HG03060 (cell line): Measurements from ENCODE around the gene EXOC6B.
"Not testable (repeated sequence)": the region's sequence is repeated elsewhere in the genome, so short reads cannot be mapped to it uniquely, and the experiment has no call there.

ENCODE experiments used
- ATAC-seq: cut with Tn5 transposase; IDR thresholded peaks from one replicate; pipeline ENCODE4 v1.9.1; 2021; ENCODE audit warnings: low read depth, moderate number of reproducible peaks; ENCODE audit not compliant: unreplicated experiment

EXOC6B gene

DNA sequence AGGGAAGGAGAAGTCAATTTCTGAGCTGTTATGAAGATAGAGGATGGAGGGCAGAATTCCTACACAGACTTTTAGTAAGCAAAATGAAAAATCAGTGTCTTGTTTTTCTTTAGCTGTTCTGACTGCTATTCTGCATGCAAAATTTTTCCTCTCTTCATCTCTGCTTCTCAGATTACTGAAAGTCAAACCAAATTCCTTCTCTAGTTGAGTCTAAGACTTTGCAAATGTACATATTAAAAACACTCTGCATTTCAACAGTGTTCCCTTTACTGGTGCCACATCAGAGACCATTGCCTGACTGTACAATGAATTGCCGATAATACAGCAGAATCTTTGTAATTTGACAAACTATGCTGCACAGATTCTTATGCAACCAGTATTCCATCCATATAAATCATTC, 198.8 kb downstream of the EXOC6B start:
- no peak for ATAC-seq

DNA sequence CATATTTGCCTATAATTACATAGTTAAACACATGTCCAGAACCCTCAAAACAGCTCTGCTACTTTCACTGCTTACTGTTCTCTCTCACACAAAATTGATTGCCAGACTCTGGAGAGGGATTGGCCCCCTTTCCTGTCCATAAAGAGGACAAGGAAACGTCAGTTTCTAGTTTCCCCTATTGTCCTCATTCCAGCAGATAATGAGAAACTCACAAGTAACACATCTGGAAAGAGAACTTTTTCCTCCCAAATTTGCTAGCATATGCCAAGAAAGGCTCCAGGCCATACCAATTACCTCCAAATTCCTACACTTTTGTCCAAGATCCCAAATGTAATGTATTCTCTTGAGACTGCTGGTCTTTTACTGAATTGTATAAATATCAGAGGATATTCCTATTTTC, 200.5 kb downstream of the EXOC6B start:
- no peak for ATAC-seq

DNA sequence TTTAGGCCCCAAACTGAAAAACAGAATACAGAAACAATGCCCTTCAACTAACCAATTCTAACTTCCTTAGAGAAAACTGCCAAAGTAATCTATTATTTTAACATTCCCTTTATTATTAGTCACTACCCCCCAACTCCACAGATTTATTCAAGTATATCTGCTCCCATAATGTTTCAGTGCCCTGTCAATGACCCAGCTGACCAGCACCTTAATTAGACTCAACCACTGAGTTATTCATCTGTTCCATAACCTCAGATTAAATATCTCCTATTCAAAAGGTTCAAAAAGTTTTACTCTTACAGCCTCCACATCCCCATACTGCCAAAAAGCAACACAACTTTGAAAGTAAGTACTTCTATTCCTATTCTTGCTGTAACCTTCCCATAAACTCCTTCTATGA, 202.4 kb downstream of the EXOC6B start:
- ATAC-seq: no peak

DNA sequence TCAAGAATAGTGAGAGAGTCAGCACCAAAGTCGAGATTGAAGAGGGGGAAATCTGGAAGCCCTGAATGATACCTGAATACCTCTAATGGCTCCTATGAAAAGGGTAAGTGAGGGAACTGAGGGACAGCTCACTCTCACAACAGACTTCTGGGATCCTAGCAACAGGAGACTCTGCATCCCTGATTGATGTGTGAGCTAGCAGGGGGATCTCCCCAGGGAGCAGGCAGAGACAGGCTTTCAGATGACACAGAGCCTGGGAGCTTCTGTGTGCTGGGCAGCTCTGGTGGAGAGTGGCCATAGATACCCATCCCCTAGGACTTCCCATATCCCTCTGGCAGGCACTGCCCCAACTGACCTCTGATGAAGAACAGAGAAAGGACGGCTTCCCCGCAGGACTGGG, 206.2 kb downstream of the EXOC6B start:
- no peak for ATAC-seq

DNA sequence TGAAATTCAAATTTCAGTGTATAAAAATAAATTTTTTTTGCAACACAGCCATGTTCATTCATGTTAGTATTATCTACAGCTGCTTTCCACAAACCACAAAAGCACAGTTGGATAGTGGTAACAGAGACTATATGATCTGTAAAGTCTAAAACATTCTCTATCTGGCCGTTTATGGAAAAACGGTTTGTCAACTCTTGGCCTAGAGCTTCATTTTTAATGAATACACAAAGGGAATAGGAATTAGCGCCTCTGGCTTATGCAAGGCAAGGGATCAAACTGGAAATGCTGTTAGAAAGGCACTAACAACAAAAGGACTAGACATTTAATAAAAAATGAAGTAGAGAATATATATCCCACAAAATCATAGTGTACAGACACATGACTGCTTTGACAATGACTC, 211.9 kb downstream of the EXOC6B start:
- no peak for ATAC-seq

DNA sequence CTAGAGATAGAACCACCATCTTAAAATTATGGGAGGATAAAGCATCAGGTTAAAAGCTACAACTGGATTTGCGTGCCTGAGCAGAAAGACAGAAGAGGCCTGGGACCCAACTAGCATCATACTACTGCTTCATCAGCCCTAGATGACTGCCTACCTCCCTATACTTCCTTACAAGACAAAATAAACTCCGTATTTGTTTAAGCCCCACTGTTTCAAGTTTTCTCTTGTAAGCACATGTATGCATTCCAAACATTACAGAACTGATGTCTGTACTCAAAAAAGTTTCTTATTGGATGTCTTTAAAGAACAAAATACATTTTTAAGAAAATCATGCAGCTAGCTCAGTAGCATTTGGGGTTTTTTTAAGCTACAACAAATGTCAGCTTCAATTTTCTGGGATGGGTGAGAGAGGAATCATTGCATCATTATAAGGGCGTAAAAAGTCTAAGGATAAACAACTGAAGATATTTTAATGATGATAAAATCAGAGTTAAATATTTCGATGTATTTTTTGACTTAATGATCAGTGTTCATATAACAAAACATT, 213.1 kb downstream of the EXOC6B start:
- no peak for ATAC-seq

DNA sequence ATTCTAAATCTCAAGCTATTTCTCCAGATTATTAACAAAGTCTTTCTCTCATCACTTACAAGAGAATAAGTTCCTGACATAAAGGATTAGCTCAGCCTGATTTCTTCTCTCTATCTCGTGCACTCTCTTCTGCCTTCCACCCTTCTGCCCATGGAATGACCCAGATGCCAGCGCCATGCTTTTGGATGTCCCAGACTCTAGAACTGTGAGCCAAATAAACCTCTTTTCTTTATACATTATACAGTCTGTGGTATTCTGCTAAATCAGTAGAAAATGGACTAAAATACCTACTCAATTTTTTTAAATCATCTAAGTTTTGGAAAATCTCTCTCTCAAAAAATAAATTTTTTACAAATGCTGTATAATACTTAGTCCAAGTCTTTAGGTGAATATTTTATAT, 218.6 kb downstream of the EXOC6B start:
- ATAC-seq: no peak

DNA sequence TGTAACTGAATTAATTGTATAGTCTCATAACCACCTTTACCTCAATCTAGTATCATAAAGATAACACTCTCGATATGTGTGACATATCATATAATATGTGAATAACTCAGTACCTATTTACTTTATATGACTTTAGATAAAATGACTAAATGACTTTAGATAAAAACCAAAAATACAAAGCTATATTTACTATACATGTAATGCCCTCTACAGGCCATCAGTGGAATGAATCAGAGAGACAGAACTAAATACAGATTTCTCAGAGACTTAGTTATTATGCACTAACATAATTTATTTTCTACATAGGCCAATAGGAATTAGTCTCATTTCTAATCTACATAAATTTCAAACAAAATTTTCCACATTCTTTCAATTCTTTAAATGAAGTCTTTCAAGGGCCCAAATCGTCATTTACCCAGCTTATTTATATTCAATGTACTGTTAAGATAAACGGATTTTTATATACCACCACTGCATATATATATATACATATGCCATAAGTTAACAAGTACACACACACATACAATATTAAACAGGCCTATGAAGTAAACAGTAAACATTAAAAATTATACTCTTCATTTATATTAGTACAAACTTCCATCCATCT, 219.9 kb downstream of the EXOC6B start:
- no peak for ATAC-seq

DNA sequence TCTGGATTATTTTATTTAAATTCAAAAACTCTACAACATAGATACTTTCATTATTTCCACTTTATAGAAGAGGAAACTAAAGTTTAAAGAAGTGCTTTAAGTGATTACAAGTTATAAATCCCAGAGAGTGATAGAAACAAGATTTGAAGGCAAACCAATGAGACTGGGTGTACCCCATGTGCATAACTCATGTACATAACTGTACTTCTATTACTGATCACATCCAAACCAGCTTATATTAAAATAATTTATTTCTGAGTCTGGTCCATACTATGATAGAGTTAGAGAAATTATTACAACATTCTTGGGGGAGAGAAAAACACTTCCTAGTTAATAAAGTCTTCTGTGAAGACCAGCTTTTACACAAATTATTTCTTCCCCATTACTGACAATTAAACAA, 221.4 kb downstream of the EXOC6B start:
- no peak for ATAC-seq

DNA sequence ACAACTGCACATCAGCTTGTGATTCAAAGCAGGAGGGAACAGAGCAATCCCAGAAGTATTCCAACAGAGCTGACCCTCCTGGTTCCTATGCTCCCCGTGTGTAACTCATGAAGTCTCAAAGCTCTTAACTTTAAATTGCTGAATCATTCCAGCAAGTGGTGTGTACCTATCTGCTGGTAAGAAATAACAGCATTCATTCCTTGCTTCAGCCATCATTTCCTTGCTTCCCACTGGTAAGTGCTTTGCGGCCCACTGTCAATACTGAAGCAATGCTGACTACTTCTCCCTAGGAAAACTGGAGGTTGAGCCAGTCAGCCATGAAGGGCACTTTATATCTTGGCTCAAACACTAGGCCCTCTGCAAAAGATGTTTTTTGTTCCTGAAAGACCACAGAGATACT, 222.4 kb downstream of the EXOC6B start:
- no peak for ATAC-seq

DNA sequence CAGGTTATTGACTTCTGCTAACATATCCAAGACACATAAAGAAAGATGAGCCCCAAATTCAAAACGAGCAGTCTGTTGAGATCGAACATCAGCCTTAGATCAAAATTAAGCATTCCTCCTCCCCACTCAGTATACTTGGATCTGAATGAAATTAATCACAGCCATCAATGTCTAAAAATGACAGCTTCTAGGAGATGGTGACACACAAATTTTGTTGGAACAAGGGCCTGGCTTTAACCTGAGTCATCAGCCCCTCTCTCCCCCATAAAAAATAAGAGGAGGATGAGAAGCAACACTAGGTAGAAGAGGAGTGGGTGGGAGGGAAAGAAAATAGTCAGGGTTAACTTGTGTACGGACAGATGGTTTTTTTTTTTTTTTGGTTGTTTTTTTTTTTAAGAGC, 223.1 kb downstream of the EXOC6B start:
- no peak for ATAC-seq

DNA sequence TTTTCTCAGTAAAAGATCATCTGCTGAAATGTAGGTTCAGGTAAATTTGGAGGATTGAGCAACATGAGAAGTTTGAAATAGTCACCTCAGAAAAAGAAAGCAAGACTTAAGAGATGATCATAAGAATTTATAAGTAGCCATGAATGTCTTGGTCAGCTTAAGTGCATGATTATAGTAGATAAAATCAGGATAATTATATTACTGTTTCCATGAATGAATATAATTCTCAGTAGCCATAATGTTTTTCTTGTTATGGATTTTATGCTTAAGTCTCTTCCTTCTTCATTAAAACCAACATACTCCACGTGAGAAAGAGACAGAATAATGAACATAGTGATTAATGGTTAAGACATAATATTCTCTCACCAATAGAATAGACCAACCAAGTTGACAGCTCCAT, 223.7 kb downstream of the EXOC6B start:
- ATAC-seq: no peak

DNA sequence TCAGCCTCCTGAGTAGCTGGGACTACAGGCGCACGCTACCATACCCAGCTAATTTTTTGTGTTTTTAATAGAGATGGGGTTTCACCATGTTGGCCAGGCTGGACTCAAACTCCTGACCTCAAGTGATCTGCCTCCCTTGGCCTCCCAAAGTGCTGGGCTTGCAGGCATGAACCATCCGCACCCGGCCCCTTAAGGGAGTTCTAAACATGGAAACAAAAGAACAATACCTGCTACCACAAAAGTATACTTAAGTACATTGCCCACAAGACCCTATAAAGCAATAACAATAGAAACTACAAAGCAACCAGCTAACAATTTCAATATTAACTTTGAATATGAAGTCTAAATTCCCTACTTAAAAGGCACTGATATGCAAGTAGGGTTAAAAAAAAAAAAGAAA, 242.0 kb downstream of the EXOC6B start:
- ATAC-seq: not testable (repeated sequence)

DNA sequence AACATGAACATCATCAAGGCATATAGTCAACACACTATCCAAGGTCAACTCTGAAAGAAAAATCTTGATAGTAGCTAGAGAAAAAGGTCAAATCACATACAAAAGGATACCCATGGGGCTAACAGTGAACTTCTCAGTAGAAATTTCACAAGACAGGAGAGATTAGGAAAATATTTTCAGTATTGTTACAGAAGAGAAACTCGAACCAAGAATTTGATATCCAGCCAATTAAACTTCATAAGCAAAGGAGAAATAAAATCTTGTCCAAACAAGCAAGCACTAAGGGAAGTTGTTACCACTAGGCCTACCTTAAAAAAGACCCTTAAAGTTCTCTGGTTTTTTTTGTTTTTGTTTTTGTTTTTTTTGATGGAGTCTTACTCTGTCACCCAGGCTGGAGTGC, 242.5 kb downstream of the EXOC6B start:
- no peak for ATAC-seq

DNA sequence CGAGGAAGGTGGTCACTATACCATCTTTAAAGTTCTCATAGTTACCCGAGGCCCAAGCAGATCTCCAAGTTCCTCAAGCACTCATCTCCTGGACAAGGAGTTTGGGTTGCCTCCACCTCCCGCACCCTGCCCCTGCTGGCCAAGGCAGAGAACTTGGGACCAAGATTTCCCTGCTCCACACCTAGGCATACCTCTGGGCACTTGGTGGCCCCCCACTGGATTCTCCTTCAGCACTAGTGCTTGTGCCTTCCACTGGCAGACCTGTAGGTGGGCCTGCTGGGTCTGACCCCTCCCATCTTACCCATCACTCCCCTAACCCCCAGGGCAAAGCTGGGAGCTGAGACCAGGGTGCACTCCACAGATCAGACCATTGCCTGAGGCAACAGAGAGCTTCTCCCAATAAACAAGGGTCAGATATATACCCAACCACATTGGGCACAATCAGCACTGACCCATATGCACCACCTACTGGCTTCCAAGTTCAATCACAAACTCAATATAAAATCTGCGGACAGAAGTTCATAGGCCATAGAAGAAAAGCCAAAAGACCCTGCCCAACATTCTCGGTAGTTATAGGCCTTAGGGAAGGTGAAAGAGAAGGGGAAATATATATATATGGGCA, 244.2 kb downstream of the EXOC6B start:
- ATAC-seq: no peak

DNA sequence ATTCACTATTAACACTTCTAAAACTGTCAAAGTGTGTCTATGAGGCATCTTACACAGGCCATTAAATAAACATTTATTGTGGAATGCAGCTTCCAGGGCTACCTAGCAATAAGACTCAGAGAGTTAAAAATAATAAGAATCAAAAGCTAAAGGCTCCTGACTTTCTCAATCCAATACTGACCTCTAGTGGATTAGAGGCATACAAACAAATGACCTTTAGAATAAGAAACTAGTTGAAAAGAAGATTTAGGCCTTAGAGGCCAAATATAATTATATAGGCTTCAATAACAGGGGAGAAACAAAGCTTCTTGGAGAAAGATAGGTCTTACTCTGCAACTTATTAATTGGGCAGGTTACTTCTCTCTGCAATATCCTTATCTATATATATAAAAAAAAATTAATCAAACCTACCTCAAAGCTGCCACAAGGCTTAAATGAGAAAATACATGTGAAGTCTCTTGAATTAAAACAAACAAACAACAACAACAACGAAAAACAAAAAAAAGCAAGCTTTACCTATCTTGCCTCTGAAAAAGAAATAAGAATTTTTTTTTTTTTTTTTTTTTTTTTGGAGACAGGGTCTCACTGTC, 246.1 kb downstream of the EXOC6B start:
- no peak for ATAC-seq

DNA sequence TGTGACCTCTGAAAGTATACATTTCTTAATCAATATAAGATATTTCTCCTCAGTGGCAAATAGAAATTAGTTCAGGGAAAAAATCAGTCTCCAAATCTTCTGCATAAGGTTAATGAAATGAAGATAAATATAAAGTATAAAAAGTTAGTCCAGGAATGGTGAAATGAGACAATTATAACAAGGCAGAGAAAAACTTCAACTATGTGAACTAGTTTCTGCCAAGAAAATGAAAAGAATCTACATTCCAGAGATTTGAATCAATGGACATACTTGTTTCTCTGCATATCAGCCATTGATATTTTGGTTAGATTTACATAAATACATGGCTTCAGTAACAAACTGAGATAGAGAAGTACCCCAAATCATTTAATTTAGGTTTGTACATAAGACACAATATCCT, 249.0 kb downstream of the EXOC6B start:
- no peak for ATAC-seq

DNA sequence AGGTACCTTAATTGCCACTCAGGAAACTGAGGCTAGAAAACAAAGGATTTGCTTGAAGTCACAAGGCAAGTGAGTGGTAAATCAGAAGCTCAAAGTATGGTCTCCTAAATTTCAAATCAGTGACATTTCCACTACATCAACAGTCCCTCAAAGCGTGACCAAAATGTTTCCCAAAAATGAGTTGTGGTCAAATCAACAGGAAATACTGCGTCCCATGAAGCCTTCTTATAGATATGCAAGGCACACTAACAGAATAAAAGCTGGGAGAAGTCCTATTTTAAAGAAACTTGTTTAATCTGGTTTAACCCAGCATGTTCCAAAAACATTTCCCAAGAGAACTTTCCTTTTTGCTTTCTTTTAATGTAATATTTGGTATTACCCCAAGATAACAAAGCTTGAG, 249.4 kb downstream of the EXOC6B start:
- ATAC-seq: no peak

DNA sequence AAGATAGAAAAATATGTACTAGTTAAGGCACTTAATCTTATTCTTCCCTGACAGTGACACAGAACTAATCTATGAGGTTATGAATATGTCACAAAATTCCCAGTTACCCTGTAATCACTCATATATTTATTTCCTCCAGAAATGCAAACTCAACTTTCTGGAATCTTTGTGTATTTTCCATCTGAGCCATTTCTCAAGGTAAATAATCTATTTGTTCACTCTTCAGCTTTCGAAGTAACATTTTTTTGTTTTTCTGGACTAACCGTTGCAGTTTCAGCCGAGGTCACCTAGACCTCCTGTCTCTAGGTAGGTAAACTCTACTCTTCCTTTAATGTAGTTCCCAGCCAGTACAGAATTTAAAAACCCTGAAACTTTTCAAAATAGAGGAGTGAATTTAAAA, 250.9 kb downstream of the EXOC6B start:
- ATAC-seq: no peak

DNA sequence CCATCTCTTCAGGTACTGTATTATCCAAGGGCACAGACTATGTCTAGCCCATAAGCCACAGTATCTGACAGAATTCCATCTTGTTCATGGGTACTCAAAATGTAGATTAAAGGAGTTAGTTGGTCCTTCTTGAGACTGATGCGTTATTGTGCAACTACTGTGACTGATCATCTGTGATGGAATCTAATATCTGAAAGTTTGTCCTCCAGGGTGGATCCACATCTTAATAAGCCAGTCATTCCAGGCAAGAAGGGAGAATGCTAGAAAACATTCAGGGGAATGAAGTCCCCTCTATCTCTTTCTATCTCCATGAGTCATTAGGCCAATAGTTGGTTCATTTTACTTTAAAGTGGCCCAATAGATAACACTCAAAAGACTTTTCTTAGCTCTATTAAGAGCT, 252.6 kb downstream of the EXOC6B start:
- no peak for ATAC-seq

DNA sequence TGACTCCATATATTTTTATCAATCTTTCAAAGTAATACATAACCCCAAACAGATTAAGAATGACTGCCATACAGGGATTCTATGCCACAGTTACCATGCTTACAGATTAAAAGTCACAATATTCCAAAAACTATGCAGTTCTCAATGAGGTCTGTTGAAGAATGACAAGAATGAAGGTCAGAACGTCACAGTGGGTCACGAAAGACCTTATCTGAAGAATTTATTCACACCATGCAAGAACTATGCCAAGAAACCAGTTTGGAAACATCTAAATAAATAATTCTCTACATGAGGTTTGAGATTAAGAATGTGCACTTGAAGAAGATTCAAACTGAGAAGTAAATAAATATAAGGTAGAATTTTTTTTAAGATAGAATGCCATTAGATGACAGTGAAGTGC, 253.3 kb downstream of the EXOC6B start:
- ATAC-seq: no peak

DNA sequence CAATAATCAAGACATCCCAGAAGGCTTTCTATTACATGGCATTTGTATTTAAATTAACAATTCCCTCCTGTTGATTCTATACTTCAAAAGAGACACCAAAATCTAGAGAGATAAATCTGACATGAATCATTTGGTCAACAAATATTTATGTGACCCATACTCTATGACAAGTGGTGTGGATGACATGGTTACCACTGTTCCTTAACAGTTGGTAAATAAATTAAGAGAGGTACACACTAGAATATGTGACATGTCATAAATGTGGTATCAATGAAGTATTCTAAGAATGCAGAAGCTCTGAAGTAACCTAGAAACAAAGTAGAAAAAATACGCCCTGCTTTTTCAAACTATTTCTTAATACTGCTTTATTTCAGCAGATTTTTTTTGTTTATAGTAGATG, 255.4 kb downstream of the EXOC6B start:
- no peak for ATAC-seq
